ENCODE measurements around the gene MFSD1.

DNA sequence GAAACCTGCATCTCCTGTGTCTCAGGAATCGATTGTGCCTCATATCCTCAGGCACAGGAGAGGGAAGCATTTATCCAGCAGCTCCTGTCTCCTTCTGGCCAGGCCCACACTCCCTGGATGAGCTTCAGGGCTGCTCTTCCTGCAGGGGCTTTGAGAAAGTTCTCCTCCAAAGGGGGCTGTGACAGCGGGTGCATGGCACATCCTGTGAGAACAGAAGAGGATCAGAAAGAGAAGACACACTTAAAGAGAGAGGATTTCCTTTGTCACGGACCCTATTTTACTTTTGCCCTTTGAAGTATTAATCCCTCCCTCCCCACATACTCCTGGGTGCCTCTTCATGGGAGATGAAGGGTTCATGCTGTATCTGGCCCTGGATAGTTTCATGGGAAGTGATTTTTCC is 46.0 kb downstream of the MFSD1 start:
- TF ChIP-seq, protein P1, sequence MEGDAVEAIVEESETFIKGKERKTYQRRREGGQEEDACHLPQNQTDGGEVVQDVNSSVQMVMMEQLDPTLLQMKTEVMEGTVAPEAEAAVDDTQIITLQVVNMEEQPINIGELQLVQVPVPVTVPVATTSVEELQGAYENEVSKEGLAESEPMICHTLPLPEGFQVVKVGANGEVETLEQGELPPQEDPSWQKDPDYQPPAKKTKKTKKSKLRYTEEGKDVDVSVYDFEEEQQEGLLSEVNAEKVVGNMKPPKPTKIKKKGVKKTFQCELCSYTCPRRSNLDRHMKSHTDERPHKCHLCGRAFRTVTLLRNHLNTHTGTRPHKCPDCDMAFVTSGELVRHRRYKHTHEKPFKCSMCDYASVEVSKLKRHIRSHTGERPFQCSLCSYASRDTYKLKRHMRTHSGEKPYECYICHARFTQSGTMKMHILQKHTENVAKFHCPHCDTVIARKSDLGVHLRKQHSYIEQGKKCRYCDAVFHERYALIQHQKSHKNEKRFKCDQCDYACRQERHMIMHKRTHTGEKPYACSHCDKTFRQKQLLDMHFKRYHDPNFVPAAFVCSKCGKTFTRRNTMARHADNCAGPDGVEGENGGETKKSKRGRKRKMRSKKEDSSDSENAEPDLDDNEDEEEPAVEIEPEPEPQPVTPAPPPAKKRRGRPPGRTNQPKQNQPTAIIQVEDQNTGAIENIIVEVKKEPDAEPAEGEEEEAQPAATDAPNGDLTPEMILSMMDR (conservative IDR thresholded peaks at IDR 0.05 in 1 of 2, IDR thresholded peaks at IDR 0.05 in 1 of 2; ENCODE audit: low read depth in 1 of 2, low read length in 2 of 2) = no peak
- no peak for TF ChIP-seq EZH2 (IDR thresholded peaks at IDR 0.05; ENCODE audit: low read length, missing control alignments)
